ENCODE results near the gene ITGA11.

ITGA11 gene

DNA sequence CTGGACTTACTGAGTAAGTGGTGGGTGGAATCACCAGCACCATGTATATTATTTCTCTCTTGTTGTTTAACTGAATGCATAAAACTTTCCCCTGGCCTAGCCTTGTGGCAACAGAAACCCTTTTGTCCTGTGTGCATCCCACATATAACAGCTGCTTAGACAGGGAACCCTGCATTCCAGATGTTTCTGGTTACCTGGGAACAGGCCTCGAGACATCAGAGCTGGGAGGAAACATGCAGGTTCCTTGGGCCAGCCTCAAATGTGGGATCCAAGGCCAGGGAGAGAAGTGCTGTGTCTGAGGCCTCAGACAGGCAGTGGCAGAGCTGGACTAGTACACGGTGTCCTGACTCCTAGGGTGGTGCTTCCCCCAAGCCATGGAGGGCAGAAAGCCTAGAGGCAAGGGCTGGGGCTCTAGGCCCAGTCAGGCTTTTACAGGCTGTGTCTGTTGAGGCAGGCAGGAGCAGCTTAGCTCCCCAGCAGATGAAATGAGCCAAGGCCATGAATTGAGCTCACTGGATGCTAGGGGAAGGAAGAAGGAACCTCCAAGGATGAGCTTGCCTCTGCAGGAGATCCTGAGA lies 57.7 kb downstream of the ITGA11 start:
- DNase-seq (ENCODE audit: low read depth), result no peak

DNA sequence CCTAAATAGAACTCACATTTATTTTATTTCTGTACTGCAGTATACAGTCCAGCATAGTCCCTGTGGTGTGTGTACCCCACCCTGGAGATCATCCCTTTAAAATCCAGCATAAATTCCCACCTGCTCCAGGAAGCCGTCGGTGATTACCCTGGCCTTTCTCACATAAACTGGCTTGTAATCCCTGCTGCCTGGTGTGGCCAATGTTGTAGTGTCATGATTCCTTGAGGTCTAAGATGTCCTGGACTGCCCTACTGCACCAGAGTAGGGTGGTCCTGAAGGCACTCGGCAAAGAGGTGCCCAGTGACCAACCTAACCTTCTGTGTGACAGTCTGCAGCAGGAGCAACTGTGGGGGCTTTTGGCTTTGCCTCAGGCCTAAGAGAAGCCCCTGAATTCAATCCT lies 58.9 kb downstream of the ITGA11 start:
- no peak for DNase-seq (ENCODE audit: low read depth)

DNA sequence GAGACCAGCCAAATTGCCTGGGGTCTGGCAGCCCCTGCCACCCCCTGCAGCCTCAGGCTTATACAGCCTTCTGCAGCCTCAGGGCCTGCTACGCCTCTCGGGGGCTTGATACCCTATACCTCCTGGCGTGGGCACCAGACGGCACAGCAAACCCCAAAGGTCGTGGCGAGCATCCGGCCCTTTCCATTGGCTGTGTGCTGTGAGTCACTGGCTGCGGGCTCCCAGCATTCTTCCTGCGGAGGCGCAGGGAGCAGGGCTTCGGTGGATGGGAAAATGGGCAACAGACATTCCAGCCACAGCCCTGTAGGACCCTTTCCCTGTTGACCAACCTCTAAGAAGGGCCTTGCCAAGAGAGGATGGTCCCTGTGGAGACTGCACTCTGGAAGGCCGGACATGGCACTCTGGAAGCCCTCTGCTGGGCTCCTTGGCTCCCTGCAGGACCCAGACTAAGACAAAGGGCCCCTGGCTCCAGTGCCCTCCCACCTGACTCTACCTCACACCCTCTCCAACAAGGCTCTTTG lies 59.6 kb downstream of the ITGA11 start:
- DNase-seq (ENCODE audit: low read depth), result no peak

DNA sequence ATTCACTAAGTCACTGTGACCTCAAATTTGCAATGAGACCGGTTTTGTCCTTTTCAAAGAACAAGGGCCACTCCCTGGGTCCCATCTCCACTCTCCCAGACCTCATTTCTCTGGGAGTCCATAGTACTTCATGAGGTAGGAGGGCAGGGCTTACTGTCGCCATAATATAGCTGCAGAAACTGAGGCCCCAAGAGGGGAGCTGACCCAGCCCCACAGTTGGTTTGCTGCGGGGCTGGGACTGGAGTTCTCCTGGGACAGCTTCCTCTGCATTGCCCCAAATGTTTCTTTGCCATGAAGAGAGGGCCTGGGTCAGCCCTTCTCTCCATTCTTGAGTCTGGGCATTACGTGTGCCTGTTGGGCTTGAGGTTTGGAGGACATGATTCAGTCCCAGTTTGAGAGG lies 60.1 kb downstream of the ITGA11 start:
- no peak for DNase-seq (ENCODE audit: low read depth)

DNA sequence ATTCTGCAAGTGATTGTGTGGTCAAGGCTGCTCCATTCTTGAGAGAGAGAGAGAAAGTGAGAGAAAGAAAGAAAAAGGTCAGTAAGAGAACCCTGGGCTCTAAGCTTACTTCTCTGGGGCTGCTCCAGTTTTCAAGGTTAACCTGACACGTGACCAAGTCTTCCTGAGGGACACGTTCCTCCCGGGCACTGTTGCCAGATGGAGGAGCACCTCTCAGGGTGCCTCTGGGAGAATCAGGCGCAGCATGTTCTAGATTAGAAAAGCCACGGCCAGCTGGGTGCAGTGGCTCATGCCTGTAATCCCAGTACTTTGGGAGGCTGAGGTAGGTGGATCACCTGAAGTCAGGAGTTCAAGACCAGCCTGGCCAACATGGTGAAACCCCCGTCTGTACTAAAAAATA lies 60.8 kb downstream of the ITGA11 start:
- DNase-seq (ENCODE audit: low read depth), result no peak

DNA sequence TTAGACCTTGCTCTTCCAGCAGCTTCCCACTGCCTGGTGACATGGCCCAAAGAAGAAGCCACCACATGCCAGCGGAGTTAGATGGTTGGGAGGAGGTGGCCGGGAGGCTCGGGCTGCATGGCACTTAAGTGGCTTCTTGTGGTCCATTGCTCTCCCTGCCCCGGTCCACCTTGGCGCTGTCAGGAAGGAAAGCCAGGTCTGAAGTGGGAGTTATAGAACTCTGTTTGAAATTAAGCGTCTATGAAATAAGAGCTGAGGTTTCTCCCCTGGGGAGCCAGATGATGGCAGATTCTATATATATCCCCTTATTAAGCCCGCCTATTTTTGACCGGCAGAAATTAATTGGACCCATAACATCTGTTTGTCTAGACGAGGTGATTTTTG lies 61.2 kb downstream of the ITGA11 start:
- DNase-seq (ENCODE audit: low read depth), result no peak

DNA sequence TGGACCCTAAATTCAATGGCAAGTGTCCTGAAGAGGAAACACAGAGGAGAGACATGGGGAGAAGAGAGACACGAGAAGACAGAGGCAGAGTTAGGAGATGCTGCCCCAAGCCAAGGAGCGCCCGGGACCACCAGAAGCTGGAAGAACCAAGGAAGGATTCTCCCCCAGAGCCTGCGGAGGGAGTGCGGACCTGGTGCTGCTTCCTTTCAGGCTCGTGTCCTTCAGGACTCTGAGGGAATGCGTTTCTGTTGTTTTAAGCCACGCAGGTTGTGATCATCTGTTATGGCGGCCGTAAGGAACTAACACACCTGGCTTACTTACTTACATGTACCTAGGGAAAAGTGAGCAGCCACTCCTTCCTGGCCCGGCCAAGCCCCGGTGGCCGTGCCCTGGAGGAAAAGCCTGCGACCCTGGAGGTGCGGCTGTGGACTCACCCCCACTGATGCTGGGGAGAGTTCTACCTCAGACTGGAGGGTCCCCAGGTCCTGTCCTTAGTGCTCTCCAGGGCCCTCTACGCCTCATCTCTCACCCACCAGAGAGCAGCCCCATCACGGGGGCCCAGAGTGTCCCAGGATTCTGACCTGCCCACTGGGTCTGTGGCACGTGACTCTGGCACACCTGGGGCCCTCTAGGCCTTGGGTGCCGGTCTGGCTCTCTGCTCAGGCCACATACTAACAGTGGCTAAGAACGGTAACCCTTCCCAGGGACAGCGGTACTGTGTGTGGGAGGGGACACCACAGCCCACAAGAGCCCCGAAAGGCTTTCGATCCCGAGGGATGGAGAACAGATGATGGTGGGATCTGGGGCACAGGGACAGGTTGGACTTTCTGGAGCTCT lies 61.8 kb downstream of the ITGA11 start:
- no peak for DNase-seq (ENCODE audit: low read depth)

DNA sequence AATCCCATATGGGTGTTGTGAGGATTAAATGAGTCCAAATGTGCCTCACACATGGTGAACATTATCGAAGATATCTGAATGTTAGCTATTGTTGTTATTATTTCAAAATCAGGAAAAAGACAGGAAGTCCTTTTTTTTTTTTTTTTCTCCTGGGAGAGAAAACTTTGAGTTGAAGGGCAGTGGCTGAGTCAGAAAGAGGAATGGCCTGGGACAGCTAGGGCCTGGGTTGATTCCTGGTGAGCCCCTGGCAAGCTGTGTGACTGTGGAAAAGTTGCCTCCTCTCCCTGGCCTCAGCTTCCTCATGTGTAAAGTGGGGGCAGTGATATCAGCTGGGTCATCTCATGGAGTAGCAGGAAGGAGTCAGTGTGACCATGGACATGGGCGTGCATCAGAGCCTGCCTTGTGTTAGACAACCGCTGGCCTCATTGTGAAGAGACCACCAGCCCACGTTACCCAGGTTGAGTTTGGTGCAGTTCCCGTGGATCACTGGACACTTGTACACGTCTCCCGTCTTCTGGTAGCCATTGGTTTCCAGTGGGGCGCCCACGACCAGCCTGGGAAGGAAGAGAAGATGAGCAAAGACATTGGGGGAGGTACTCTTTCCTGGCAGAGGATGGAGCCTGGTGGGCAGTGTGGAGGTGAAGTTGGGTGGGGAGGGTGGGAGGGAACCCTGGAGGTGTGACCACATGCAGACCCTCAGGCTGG lies 63.1 kb downstream of the ITGA11 start:
- DNase-seq (ENCODE audit: low read depth), result no peak

DNA sequence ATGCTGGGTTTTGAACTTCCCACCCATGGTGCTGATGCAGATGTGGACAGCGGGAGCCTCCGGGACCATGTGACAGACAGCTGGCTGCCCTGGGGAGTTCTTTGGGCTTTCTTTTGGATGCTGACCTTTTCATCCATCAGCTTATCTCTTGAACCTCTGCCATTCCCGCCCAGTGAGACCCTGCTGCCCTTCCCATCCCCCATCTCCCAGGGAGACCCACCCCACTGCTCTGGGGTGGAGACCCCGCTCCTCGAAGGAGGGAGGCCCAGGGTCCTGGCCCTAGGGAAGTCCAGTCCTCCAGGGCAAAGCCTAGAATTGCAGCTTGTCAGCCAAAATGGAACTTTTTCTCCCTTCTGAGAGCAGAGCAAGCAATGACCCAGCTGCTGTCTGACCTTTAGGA lies 64.0 kb downstream of the ITGA11 start:
- DNase-seq (ENCODE audit: low read depth), result no peak

DNA sequence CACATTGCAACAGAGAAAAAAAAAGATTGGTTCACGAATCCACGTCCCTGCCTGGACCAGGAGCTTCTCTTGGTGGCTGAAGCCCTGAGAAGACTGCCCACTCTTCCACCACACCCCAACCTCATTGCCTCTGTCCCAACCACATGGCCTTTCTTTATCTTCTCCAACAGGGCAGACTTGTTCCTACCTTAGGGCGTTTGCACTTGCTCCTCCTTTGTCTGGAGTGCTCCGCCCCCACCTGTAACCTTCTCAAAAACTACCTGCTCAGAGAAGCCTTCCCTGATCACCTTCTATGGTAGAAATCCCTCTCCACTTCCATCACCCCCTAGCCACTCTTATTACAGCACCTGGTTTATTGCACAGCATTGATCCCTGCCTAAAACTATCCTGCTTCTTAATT lies 64.7 kb downstream of the ITGA11 start:
- no peak for DNase-seq (ENCODE audit: low read depth)

DNA sequence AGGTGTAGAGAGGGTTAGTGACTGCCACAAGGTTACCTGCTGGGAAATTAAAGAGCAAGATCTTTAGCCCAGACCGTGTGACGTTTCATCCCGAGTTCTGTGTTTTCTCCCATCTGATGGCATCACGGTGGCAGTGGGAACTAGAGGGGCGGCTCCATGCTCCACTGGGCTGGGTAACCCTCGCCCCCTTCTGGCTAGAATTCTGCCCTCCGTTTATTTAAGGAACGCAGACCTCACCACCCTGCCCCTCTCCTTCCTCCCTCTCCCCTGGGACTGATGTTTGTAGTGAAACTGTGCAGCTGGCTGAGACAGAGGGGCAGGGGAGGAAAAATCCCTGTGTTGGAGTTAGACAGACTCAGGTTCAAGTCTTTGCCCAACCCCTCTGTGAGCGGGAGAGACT lies 65.6 kb downstream of the ITGA11 start:
- no peak for DNase-seq (ENCODE audit: low read depth)

DNA sequence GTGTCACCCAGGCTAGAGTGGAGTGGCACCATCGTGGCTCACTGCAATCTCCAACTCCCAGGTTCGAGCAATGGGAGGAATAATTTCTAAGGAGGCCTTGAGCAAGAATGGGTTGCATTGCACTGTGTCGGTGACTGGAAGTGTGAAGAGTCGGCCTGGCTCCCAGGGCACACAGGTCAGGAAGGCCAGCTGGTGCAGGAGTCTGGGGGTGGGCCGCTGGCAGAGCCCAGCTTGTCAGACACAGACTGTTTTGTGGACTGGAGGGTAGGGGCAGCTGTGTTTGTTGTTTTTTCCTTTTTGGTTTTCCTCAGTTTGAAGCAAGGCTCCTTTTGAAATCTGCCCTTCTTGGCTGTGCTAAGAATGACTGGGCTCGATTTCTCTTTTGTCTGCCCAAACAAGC lies 66.2 kb downstream of the ITGA11 start:
- no peak for DNase-seq (ENCODE audit: low read depth)

DNA sequence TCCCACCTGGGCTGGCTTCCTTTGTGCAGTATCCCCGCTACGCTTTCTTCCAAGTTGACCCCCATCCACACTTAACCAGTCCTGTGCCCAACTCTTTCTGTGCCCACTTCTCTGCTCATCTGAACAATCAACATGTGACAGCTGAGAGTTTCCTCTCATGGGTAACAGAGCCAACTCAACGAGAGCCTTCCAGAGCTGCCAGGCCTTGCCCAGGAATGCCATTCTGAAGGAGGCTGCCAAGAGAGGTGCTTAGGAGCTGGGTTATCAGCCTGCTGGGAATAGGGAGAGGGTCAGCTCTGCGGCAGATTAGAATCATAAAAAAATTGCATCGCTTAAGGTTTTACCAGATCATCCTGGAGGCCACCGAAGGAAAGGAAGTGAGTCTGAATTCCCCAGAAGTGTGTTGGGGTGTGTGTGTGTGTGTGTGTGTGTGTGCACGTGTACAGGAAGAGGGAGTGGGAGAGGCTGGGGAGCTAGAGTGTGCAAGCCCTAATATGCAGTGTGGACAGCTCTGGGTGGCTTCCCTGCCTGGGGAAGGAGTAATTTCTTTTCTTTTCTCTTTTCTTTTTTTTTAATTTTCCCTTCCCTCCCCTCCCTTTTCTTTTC lies 66.7 kb downstream of the ITGA11 start:
- DNase-seq (ENCODE audit: low read depth), result no peak

DNA sequence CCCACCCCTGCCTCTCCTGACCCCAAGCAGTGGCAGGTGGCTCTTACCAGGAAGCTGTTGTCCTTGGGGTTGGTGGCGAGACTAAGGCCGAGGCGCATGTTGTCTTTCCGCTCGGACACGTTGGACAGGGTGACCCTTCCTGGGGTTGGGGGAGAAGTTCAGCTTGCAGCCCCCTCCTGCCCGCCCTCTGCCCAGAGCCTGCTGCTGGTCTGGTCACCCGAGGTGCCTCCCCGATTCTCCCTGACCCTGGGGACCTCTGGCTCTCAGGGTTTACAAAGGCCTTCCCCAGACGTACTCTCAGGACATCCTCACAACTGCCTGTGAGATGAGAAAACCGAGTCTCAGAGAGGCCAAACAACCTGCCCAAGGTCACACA lies 67.3 kb downstream of the ITGA11 start:
- DNase-seq (ENCODE audit: low read depth), result no peak

DNA sequence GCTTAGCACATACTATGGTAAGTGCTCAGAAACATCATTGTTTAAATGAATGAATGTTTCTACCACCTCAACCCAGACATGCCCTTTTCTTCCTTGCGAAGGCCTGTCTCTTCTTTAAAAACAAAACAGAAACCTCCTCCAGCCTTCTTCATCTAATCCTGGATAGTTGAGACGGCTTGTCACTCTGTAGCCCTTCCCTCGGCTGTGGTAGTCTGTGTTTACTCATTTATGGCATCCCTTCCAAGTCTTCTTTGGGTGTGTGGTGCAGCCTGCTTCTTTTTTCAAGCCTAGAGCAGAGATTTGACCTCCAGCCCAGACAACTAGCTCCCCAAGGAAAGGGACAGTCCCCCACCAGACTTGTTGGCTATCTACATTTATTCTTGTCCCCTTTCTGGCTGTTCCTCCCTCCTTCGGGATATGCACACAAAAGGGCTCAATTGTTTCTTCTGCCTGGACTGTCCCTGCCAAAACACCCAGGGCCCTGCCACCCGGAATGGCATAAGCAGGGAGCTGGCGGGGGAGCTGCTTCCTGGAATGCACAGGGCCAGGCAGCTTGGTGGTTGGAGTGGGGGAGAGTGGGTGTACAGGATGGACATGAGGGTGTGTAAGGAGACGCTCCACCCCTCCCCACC lies 67.8 kb downstream of the ITGA11 start:
- no peak for DNase-seq (ENCODE audit: low read depth)

DNA sequence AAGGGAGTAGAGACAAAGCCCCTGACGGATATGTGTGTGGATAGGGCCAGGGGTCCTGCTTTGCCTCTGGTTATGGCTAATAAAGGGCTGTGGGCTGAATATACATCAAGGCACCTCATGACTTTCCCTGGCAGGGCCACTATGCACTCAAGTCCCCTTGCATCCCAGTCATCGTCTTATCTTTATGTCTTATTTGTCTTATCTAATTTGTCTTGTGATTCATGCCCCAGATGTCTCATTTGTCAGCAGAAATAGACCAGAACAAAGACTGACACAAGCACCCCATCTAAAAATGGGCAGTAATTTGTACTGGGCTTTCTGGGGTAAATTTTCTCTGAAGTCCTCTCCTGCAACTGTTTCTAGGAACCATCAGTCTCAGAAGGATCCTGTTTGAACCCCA lies 68.6 kb downstream of the ITGA11 start:
- no peak for DNase-seq (ENCODE audit: low read depth)

DNA sequence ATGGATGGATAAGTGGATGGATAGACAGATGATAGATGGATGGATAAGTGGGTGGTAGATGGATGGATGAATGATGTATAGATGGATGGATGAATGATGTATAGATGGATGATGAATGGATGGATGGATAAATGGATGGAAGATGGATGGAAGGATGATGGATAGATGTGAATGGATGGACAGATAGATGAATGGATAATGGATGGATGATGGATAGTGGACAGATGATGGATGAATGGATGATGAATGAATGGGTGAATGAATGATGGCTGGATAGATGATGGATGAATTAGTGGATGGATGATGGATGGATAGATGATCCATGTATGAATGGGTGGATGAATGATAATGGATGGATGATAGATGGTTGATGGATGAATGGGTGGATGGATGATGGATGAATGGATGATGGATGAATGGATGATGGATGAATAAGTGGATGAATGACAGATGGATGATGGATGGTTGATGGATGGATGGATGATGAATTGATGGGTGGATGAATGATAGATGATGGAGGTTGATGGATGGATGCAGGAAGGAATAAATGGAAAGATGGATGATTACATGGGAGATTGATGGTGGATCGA lies 69.3 kb downstream of the ITGA11 start:
- no peak for DNase-seq (ENCODE audit: low read depth)

DNA sequence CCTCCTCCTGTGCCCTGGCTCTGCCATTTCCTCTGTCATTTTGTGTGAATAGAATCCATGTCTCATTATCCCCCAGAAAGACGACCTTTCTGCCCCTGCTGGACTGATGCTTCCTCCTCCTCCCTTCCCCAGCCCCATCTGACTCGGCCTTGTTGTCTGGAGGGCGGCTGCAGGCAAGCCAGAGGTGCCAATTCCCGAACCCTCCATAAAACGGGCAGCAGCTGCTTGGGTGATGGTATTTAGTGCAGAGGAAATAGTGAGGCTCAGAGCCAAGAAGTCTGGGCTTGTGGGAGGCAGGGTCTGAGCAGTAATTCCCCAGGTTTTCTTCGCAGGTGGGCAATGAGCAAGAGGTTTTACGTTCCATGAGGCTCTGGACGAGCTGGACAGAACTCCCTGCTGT lies 71.2 kb downstream of the ITGA11 start:
- DNase-seq (ENCODE audit: low read depth), result no peak

DNA sequence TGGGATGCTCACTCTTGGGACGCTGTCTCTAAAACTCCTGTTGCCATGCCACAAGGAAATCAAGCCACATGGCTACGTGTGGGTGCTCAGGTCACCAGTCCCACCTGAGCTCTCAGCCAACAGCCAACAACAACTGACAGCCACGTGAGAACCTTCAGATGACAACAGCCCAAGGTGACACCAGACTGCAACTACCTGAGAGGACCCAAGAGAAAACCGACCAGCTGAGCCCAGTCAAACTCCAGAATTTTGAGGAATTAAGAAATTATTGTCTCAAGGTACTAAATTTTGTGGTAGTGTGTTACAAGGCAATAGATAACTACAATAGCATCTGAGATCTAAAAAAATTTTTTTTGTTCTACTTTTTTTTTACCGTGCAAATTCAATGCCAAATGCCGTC lies 75.2 kb downstream of the ITGA11 start:
- DNase-seq (ENCODE audit: low read depth), result no peak

DNA sequence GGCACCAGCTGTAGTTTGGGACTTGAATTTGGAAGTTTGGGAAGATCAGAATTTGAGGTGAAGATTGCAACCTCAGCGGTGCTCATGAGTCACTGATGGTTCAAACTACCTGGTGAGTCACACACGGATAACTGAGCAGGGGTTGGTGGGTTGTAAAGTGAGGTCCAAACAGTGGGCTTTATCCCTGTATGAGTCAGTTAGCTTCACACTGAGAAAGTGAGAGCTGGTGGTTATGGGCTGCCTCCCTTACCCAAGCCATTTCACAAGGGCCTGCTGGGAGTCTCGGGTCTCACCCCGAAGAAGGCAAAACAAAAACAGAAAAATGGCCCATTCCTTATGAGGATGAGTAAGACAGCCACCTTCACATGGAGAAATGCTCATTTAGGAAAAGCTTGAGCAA lies 77.0 kb downstream of the ITGA11 start:
- DNase-seq (ENCODE audit: low read depth), result no peak

DNA sequence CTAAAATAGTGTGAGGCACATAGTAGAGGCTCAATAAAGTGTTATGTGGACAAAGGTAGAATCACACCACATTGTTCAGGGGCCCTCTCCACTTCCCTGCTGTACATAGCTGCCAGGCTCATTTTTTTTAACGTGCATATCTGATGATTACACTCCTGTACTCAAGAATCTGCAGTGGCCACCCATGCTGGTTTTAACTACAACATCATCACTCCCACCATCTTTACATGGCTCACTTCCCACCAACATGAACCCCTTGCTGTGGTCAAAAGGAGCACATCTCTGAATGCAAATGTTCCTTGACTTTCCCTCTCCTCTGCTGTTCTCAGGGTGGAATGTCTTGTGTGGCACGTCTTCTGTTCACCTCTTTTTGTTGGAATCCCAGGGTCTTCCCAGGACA lies 77.7 kb downstream of the ITGA11 start:
- DNase-seq (ENCODE audit: low read depth), result no peak

Data from stimulated activated CD8-positive, alpha-beta memory T cell treated with anti-CD3 and anti-CD28 coated beads, Interleukin-4, amount 100 ng/mL, for 24 hours (primary cell).